WTC11 (cell line): ENCODE data around the gene DDIAS. TPM values are rescaled to one million over a fixed set of nuclear protein-coding genes. Genes with fewer than 3 reads are reported as not detected.

Source experiments
- ATAC-seq: fragments of 200-7000 bp; cut with Tn5 transposase; 2 replicates; pipeline ENCODE4 v1.10.0; 2021; ENCODE audit warnings: mild to moderate bottlenecking, moderate library complexity
- CTCF ChIA-PET: fragments of 300-600 bp; sonication (Branson Sonifier 250); formaldehyde crosslinking; loops from one replicate; lab custom pipeline; 2021; ENCODE audit warnings: antibody characterized with exemption; lab: Charles Lee
- POLR2A ChIA-PET: fragments of 350-600 bp; sonication (Branson Sonifier 250); formaldehyde crosslinking; loops from one replicate; lab custom pipeline; 2021; ENCODE audit warnings: antibody characterized with exemption; lab: Charles Lee
- DNase-seq: peaks from one replicate; pipeline ENCODE4 v3.0.0; 2021; ENCODE audit warnings: low spot score
- H3K27ac Mint-ChIP-seq: 2 replicates; pipeline ENCODE4 v1.8.0; 2021; ENCODE audit warnings: mixed read lengths
- H3K27me3 Mint-ChIP-seq: 2 replicates; pipeline ENCODE4 v1.8.0; 2021; ENCODE audit warnings: low read depth, mild to moderate bottlenecking, moderate library complexity, mixed read lengths
- H3K36me3 Mint-ChIP-seq: 2 replicates; pipeline ENCODE4 v1.8.0; 2021; ENCODE audit warnings: mixed read lengths
- H3K4me1 Mint-ChIP-seq: 2 replicates; pipeline ENCODE4 v1.8.0; 2022; ENCODE audit warnings: mixed read lengths
- H3K4me3 Mint-ChIP-seq: 2 replicates; pipeline ENCODE4 v1.8.0; 2021; ENCODE audit warnings: mild to moderate bottlenecking, moderate library complexity, mixed read lengths
- H3K9me3 Mint-ChIP-seq: 2 replicates; pipeline ENCODE4 v1.8.0; 2021; ENCODE audit warnings: mixed read lengths
- CREB1 ChIP-seq: sonication (generic); formaldehyde crosslinking; IDR thresholded peaks from 2 replicates; pipeline ENCODE4 v1.8.0; 2023; ENCODE audit warnings: mild to moderate bottlenecking, missing genetic modification reagents
- CREM ChIP-seq: sonication (generic); formaldehyde crosslinking; IDR thresholded peaks from 2 replicates; pipeline ENCODE4 v1.8.1; 2022; ENCODE audit warnings: mild to moderate bottlenecking, missing genetic modification reagents, moderate library complexity
- ETV6 ChIP-seq: sonication (generic); formaldehyde crosslinking; IDR thresholded peaks from 2 replicates; pipeline ENCODE4 v1.8.1; 2022; ENCODE audit warnings: mild to moderate bottlenecking, missing genetic modification reagents
- FOXP4 ChIP-seq: sonication (generic); formaldehyde crosslinking; IDR thresholded peaks from 2 replicates; pipeline ENCODE4 v1.8.0; 2022; ENCODE audit warnings: mild to moderate bottlenecking, missing genetic modification reagents
- GABPB1 ChIP-seq: sonication (generic); formaldehyde crosslinking; IDR thresholded peaks from 2 replicates; pipeline ENCODE4 v1.8.1; 2023; ENCODE audit warnings: mild to moderate bottlenecking, missing genetic modification reagents
- GTF2I ChIP-seq: fragments of 250-450 bp; sonication (Bioruptor Pico); conservative IDR thresholded peaks from 2 replicates; pipeline ENCODE4 v1.4.0; 2021; ENCODE audit warnings: mild to moderate bottlenecking
- HMGA2 ChIP-seq: fragments of 250-450 bp; sonication (Bioruptor Pico); IDR thresholded peaks from 2 replicates; pipeline ENCODE4 v1.4.0; 2021; ENCODE audit warnings: mild to moderate bottlenecking, moderate library complexity
- HMGXB4 ChIP-seq: sonication (generic); formaldehyde crosslinking; IDR thresholded peaks from 2 replicates; pipeline ENCODE4 v1.8.1; 2023; ENCODE audit warnings: mild to moderate bottlenecking, moderate library complexity, missing genetic modification reagents
- IRF2 ChIP-seq: sonication (generic); formaldehyde crosslinking; IDR thresholded peaks from 2 replicates; pipeline ENCODE4 v1.8.0; 2022; ENCODE audit warnings: low read depth, missing genetic modification reagents, borderline replicate concordance
- JUN ChIP-seq: sonication (generic); formaldehyde crosslinking; IDR thresholded peaks from 2 replicates; pipeline ENCODE4 v1.8.0; 2023; ENCODE audit warnings: mild to moderate bottlenecking, missing genetic modification reagents
- MAX ChIP-seq: sonication (generic); formaldehyde crosslinking; IDR thresholded peaks from 2 replicates; pipeline ENCODE4 v1.8.0; 2022; ENCODE audit warnings: mild to moderate bottlenecking, missing genetic modification reagents
- MLX ChIP-seq: sonication (generic); formaldehyde crosslinking; IDR thresholded peaks from 2 replicates; pipeline ENCODE4 v1.8.1; 2023; ENCODE audit warnings: mild to moderate bottlenecking, missing genetic modification reagents, moderate library complexity
- MYBL2 ChIP-seq: sonication (generic); formaldehyde crosslinking; IDR thresholded peaks from 2 replicates; pipeline ENCODE4 v1.8.1; 2023; ENCODE audit warnings: mild to moderate bottlenecking, moderate library complexity, missing genetic modification reagents
- NFATC4 ChIP-seq: fragments of 250-450 bp; sonication (Bioruptor Pico); IDR thresholded peaks from 2 replicates; pipeline ENCODE4 v1.9.0; 2021; ENCODE audit warnings: mild to moderate bottlenecking
- NR1H2 ChIP-seq: sonication (generic); formaldehyde crosslinking; IDR thresholded peaks from 2 replicates; pipeline ENCODE4 v1.9.0; 2021; ENCODE audit warnings: mild to moderate bottlenecking, moderate library complexity, missing genetic modification reagents
- RELA ChIP-seq: sonication (generic); formaldehyde crosslinking; IDR thresholded peaks from 2 replicates; pipeline ENCODE4 v1.8.1; 2022; ENCODE audit warnings: missing genetic modification reagents, mild to moderate bottlenecking, borderline replicate concordance
- TEAD1 ChIP-seq: sonication (generic); formaldehyde crosslinking; IDR thresholded peaks from 2 replicates; pipeline ENCODE4 v1.8.0; 2022; ENCODE audit warnings: mild to moderate bottlenecking, missing genetic modification reagents
- ZBTB21 ChIP-seq: sonication (generic); formaldehyde crosslinking; IDR thresholded peaks from 2 replicates; pipeline ENCODE4 v1.8.1; 2023; ENCODE audit warnings: mild to moderate bottlenecking, missing genetic modification reagents, borderline replicate concordance
- ZNF121 ChIP-seq: sonication (generic); formaldehyde crosslinking; IDR thresholded peaks from 2 replicates; pipeline ENCODE4 v1.8.0; 2023; ENCODE audit warnings: missing genetic modification reagents
- ZNF281 ChIP-seq: sonication (generic); formaldehyde crosslinking; IDR thresholded peaks from 2 replicates; pipeline ENCODE4 v1.8.0; 2023; ENCODE audit warnings: mild to moderate bottlenecking, missing genetic modification reagents
- ZNF532 ChIP-seq: fragments of 250-450 bp; sonication (Bioruptor Pico); IDR thresholded peaks from 2 replicates; pipeline ENCODE4 v1.9.0; 2021; ENCODE audit warnings: mild to moderate bottlenecking, borderline replicate concordance
- ZNF671 ChIP-seq: fragments of 250-450 bp; sonication (Bioruptor Pico); IDR thresholded peaks from 2 replicates; pipeline ENCODE4 v1.8.0; 2021; ENCODE audit warnings: mild to moderate bottlenecking
- total RNA-seq: library from RNA; stranded (reverse); gene quantifications from 3 replicates; pipeline ENCODE4 v1.2.3, GENCODE V29; 2021

Gene DDIAS
- total RNA-seq, 1 experiment from 2014 or later, result 28.7 TPM

GRCh38 chr11:82859750-82860149 is 41.8 kb upstream of the DDIAS start (continued):
- TF ChIP-seq MLX (CRISPR knock-in tag) (no peak), ZBTB21 (CRISPR knock-in tag) (no peak), JUN (CRISPR knock-in tag) (no peak), RELA (CRISPR knock-in tag) (no peak)

- no peak; the same call in 1 of the 2 replicates for ATAC-seq
- POLR2A ChIA-PET, result interaction anchor here (0.7 kb wide), 1 partner anchor 129 kb away, joined by 3 read pairs; the partner anchor contains the start of gene FAM181B
- CTCF ChIA-PET, result interaction anchor here (1.0 to 1.5 kb wide), 2 partner anchors 86 to 144 kb away, joined by 3 to 5 read pairs; no protein-coding TSS in a partner anchor
- Mint-ChIP-seq H3K4me3 (no peak overlapping the region), H3K36me3 (no peaks in the 10 kb centered on the region), H3K27ac (no peak overlapping the region)
- TF ChIP-seq CREM (CRISPR knock-in tag) (no peak), ZNF671 (no peak), ZNF121 (CRISPR knock-in tag) (no peak), ZNF532 (CRISPR knock-in tag) (no peak), GTF2I (CRISPR knock-in tag) (no peak), IRF2 (CRISPR knock-in tag) (no peak), MAX (no peak), ETV6 (no peak), HMGA2 (CRISPR knock-in tag) (no peak), MLX (CRISPR knock-in tag) (no peak), NR1H2 (no peak), MYBL2 (CRISPR knock-in tag) (no peak), CREB1 (no peak), TEAD1 (CRISPR knock-in tag) (no peak), GABPB1 (no peak)
- TF ChIP-seq, all 79 proteins: peak for 0
- Mint-ChIP-seq H3K9me3 (no peaks in the 10 kb centered on the region), H3K27me3 (no peaks in the 10 kb centered on the region), H3K4me1 (peaks cover 9% of the 10 kb centered on the region)
- no peak for DNase-seq
Measured at GRCh38 chr11:82862379-82862778, 39.2 kb upstream of the DDIAS start.

GRCh38 chr11:82863209-82863608 is 38.3 kb upstream of the DDIAS start:
- no peaks in the 10 kb centered on the region for H3K9me3 Mint-ChIP-seq
- no peak for ATAC-seq
- H3K27me3 Mint-ChIP-seq, result no peaks in the 10 kb centered on the region
- H3K36me3 Mint-ChIP-seq, result no peaks in the 10 kb centered on the region
- H3K4me1 Mint-ChIP-seq, result peaks cover 11% of the 10 kb centered on the region
- H3K4me3 Mint-ChIP-seq, result no peak overlapping the region
- no peak for DNase-seq
- ChIA-PET CTCF (interaction anchor here (0.6 to 1.5 kb wide), 2 partner anchors 137 to 145 kb away, joined by 3 to 5 read pairs; no protein-coding TSS in a partner anchor), POLR2A (interaction anchor here (0.7 kb wide), 1 partner anchor 129 kb away, joined by 3 read pairs; the partner anchor contains the start of gene FAM181B)
- H3K27ac Mint-ChIP-seq, result no peak overlapping the region
- TF ChIP-seq FOXP4 (CRISPR knock-in tag) (no peak), ZNF281 (no peak), NFATC4 (CRISPR knock-in tag) (no peak), HMGXB4 (CRISPR knock-in tag) (no peak)
